ENCODE measurements around the gene STUM.

DNA sequence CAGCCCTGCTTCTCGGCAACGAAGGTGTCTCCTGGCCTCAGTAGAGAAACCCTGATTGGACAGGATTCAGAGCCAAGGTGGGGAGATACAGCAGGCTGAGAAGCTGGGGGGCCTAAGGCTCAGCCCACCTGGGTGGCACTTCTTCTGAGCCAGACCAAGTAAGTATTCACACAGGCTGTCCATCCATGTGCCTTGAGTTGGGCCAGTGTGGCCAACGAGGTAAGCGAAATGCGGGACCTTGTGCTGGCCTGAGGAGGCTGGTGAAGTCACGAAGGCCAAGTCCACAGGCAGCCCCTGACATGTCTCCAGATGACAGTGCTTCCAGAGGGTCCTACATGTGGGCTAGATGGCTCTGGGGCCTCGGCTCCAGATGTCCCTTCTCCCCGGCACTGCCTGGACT lies 99.2 kb downstream of the STUM start:
- TF ChIP-seq, protein P1, sequence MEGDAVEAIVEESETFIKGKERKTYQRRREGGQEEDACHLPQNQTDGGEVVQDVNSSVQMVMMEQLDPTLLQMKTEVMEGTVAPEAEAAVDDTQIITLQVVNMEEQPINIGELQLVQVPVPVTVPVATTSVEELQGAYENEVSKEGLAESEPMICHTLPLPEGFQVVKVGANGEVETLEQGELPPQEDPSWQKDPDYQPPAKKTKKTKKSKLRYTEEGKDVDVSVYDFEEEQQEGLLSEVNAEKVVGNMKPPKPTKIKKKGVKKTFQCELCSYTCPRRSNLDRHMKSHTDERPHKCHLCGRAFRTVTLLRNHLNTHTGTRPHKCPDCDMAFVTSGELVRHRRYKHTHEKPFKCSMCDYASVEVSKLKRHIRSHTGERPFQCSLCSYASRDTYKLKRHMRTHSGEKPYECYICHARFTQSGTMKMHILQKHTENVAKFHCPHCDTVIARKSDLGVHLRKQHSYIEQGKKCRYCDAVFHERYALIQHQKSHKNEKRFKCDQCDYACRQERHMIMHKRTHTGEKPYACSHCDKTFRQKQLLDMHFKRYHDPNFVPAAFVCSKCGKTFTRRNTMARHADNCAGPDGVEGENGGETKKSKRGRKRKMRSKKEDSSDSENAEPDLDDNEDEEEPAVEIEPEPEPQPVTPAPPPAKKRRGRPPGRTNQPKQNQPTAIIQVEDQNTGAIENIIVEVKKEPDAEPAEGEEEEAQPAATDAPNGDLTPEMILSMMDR (IDR thresholded peaks at IDR 0.05; ENCODE audit: low read length) = no peak
- no peak for TF ChIP-seq EZH2phosphoT487 (IDR thresholded peaks at IDR 0.05; ENCODE audit: low read length)
- TF ChIP-seq EZH2 (optimal IDR thresholded peaks at IDR 0.05; ENCODE audit: low read depth, low read length) = no peak
